PFSK-1 (cell line): ENCODE measurements around the gene RBX1.

Experiments used
- FOXP2 ChIP-seq: optimal IDR thresholded peaks from 2 replicates; pipeline ENCODE3; 2011; ENCODE audit warnings: borderline replicate concordance, control low read depth, inconsistent platforms; ENCODE audit not compliant: insufficient read depth; ENCODE audit errors: extremely low read length, extremely low read depth
- POLR2AphosphoS5 ChIP-seq: IDR thresholded peaks from 2 replicates; pipeline ENCODE4 v1.6.1; 2012; ENCODE audit warnings: low read depth, mild to moderate bottlenecking, control low read depth, low read length, moderate library complexity
- SIN3A ChIP-seq: IDR thresholded peaks from 2 replicates; pipeline ENCODE4 v1.6.1; 2012; ENCODE audit warnings: mild to moderate bottlenecking, low read length, moderate library complexity, borderline replicate concordance; ENCODE audit not compliant: insufficient read depth
- TAF1 ChIP-seq: IDR thresholded peaks from 2 replicates; pipeline ENCODE4 v1.6.1; 2012; ENCODE audit warnings: low read length, control low read depth, borderline replicate concordance; ENCODE audit not compliant: insufficient read depth
- TF ChIP-seq, protein P1 (sequence below), 2 experiments: IDR thresholded peaks; 2 replicates each; pipeline versions ENCODE4 v1.6.1 to v1.8.0; 2011 to 2012; ENCODE audit warnings: low read depth in 2 of 2, low read length in 2 of 2, control low read depth in 1 of 2, inconsistent platforms in 1 of 2, mild to moderate bottlenecking in 1 of 2, moderate library complexity in 1 of 2; ENCODE audit not compliant: insufficient read depth in 1 of 2

Gene RBX1

DNA sequence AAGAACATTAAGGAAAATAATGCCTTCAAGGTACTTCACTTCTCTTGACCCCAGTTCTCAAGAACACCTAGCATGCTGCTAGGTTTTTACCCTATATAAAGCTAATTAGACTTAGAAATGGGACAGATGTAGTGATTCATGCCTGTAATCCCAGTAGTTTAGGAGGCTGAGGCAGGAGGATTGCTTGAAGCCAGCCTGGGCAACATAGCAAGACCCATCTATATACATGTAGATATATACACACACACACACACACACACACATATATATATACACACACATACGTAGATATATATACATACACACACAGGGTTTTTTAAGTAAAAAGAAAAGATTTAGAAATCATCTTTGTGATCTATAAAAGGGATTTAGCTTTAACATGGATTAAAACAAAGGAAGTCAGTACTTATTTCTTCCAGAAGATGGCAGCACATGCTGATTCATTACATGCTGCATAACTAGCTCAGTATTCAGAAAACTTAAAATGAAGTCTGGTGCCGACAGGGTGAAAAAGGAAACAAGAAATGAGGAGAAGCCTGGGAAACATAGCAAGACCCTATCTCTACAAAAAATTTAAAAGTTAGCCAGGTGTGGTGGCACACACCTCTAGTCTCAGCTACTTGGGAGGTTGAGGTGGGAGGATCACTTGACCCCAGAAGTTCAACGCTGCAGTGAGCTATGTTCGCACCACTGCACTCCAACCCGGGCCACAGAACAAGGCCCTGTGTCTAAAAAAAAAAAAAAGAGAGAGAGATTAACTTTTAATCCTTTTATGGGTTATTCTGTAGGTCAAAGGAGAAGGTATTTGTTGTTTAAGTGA is 28.5 kb upstream of the RBX1 start:
- TF ChIP-seq POLR2AphosphoS5 (no peak), TAF1 (no peak), FOXP2 (no peak), SIN3A (no peak)
- TF ChIP-seq, protein P1, sequence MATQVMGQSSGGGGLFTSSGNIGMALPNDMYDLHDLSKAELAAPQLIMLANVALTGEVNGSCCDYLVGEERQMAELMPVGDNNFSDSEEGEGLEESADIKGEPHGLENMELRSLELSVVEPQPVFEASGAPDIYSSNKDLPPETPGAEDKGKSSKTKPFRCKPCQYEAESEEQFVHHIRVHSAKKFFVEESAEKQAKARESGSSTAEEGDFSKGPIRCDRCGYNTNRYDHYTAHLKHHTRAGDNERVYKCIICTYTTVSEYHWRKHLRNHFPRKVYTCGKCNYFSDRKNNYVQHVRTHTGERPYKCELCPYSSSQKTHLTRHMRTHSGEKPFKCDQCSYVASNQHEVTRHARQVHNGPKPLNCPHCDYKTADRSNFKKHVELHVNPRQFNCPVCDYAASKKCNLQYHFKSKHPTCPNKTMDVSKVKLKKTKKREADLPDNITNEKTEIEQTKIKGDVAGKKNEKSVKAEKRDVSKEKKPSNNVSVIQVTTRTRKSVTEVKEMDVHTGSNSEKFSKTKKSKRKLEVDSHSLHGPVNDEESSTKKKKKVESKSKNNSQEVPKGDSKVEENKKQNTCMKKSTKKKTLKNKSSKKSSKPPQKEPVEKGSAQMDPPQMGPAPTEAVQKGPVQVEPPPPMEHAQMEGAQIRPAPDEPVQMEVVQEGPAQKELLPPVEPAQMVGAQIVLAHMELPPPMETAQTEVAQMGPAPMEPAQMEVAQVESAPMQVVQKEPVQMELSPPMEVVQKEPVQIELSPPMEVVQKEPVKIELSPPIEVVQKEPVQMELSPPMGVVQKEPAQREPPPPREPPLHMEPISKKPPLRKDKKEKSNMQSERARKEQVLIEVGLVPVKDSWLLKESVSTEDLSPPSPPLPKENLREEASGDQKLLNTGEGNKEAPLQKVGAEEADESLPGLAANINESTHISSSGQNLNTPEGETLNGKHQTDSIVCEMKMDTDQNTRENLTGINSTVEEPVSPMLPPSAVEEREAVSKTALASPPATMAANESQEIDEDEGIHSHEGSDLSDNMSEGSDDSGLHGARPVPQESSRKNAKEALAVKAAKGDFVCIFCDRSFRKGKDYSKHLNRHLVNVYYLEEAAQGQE (IDR thresholded peaks at IDR 0.05; ENCODE audit: insufficient read depth in 1 of 2, low read depth in 2 of 2, low read length in 2 of 2): no peak

- TF ChIP-seq, protein P1 (IDR thresholded peaks at IDR 0.05; ENCODE audit: insufficient read depth in 1 of 2, low read depth in 2 of 2, low read length in 2 of 2): no peak
- TF ChIP-seq SIN3A (no peak), POLR2AphosphoS5 (no peak), FOXP2 (no peak)
Measured at GRCh38 chr22:40928657-40929056, 22.5 kb upstream of the RBX1 start.

- TF ChIP-seq POLR2AphosphoS5 (no peak), FOXP2 (no peak), TAF1 (no peak), SIN3A (no peak)
- TF ChIP-seq, protein P1 (IDR thresholded peaks at IDR 0.05; ENCODE audit: insufficient read depth in 1 of 2, low read depth in 2 of 2, low read length in 2 of 2): no peak
Measured at GRCh38 chr22:40932396-40932795, 18.8 kb upstream of the RBX1 start.

GRCh38 chr22:40939202-40939601 is 12.0 kb upstream of the RBX1 start:
- TF ChIP-seq SIN3A (no peak), POLR2AphosphoS5 (no peak), TAF1 (no peak), FOXP2 (no peak)
- TF ChIP-seq, protein P1 (IDR thresholded peaks at IDR 0.05; ENCODE audit: insufficient read depth in 1 of 2, low read depth in 2 of 2, low read length in 2 of 2): no peak
